ENCODE measurements around the gene ZXDC. TPM values are rescaled to one million over a fixed set of nuclear protein-coding genes. Genes with fewer than 3 reads are reported as not detected.

The ZXDC gene
- total and polyA plus RNA-seq, 9 of the 15 experiments (the other 6 are each of a cell fraction or from before 2014, with no cell fraction given): 0.59 to 13.4 (median 7.3) TPM

DNA sequence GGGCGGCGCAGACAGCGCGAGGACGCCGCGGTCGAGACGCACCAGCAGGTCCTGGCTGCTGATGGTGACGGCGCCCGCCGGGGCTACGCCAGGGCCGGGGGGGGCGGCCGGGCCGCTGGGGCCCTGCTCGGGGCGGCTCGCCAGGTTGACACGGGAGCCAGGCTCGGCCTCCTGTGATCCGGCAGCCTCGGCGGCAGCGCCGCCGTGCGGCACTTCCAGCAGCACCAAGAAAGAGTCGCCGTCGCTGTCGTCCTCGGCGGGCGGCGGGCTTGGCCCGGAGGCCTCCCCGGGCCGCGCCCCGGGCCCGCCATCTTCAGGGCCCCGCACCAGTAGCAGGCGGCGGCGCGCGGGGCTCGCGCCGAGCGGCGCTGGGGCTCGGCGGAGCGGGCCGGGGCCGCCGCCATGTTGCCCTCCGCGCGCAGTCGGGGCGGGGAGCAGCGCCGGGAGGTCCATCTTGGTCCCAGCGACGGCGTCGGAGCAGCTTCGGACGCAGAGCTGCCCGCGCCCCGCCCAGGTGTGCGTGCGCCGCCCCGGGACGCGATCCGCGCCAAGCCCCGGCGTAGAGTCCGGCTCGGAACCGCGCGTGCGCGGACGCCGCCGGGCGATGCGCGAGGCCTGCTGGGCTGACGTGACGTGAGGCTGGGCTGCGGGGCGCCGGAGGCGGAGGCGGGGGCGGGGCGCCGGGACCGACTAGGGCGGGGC lies at the start of gene ZXDC (continued):
- TF ChIP-seq RFX7 (CRISPR knock-in tag; IDR thresholded peaks at IDR 0.05) (no peak), CHD1 (IDR thresholded peaks at IDR 0.05; ENCODE audit: low read length) (peak; percentile 91), NR1H2 (CRISPR knock-in tag; IDR thresholded peaks at IDR 0.05) (no peak), CXXC5 (CRISPR knock-in tag; IDR thresholded peaks at IDR 0.05) (peak; percentile 68), ZBED1 (IDR thresholded peaks at IDR 0.05) (no peak), ZC3H4 (CRISPR knock-in tag; IDR thresholded peaks at IDR 0.05; ENCODE audit: borderline replicate concordance) (no peak), CREB1 (IDR thresholded peaks at IDR 0.05) (peak; percentile 25; the same call in 1 of the 2 replicates), CREB1 (CRISPR knock-in tag; IDR thresholded peaks at IDR 0.05) (no peak; the same call in 1 of the 2 replicates), CHD2 (IDR thresholded peaks at IDR 0.05; ENCODE audit: low read depth, low read length) (no peak), MYC (IDR thresholded peaks at IDR 0.05; ENCODE audit: low read depth, low read length) (peak; percentile 11; the same call in 1 of the 2 replicates), MYC (CRISPR knock-in tag; IDR thresholded peaks at IDR 0.05; ENCODE audit: borderline replicate concordance, low read depth) (no peak), FOXP1 (CRISPR knock-in tag; IDR thresholded peaks at IDR 0.05) (no peak)
- TF ChIP-seq, protein P1, sequence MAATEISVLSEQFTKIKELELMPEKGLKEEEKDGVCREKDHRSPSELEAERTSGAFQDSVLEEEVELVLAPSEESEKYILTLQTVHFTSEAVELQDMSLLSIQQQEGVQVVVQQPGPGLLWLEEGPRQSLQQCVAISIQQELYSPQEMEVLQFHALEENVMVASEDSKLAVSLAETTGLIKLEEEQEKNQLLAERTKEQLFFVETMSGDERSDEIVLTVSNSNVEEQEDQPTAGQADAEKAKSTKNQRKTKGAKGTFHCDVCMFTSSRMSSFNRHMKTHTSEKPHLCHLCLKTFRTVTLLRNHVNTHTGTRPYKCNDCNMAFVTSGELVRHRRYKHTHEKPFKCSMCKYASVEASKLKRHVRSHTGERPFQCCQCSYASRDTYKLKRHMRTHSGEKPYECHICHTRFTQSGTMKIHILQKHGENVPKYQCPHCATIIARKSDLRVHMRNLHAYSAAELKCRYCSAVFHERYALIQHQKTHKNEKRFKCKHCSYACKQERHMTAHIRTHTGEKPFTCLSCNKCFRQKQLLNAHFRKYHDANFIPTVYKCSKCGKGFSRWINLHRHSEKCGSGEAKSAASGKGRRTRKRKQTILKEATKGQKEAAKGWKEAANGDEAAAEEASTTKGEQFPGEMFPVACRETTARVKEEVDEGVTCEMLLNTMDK (IDR thresholded peaks at IDR 0.05; ENCODE audit: borderline replicate concordance, insufficient read depth, low read depth, low read length, poor library complexity, severe bottlenecking): peak; percentile 44
- TF ChIP-seq, protein P2, sequence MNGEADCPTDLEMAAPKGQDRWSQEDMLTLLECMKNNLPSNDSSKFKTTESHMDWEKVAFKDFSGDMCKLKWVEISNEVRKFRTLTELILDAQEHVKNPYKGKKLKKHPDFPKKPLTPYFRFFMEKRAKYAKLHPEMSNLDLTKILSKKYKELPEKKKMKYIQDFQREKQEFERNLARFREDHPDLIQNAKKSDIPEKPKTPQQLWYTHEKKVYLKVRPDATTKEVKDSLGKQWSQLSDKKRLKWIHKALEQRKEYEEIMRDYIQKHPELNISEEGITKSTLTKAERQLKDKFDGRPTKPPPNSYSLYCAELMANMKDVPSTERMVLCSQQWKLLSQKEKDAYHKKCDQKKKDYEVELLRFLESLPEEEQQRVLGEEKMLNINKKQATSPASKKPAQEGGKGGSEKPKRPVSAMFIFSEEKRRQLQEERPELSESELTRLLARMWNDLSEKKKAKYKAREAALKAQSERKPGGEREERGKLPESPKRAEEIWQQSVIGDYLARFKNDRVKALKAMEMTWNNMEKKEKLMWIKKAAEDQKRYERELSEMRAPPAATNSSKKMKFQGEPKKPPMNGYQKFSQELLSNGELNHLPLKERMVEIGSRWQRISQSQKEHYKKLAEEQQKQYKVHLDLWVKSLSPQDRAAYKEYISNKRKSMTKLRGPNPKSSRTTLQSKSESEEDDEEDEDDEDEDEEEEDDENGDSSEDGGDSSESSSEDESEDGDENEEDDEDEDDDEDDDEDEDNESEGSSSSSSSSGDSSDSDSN (IDR thresholded peaks at IDR 0.05; ENCODE audit: borderline replicate concordance in 1 of 2, low read depth in 2 of 2, low read length in 2 of 2): peak; percentile 38 to 88; a peak in 2 of 4 replicates
- TF ChIP-seq, protein P3, sequence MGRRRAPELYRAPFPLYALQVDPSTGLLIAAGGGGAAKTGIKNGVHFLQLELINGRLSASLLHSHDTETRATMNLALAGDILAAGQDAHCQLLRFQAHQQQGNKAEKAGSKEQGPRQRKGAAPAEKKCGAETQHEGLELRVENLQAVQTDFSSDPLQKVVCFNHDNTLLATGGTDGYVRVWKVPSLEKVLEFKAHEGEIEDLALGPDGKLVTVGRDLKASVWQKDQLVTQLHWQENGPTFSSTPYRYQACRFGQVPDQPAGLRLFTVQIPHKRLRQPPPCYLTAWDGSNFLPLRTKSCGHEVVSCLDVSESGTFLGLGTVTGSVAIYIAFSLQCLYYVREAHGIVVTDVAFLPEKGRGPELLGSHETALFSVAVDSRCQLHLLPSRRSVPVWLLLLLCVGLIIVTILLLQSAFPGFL (CRISPR knock-in tag; IDR thresholded peaks at IDR 0.05): no peak
- TF ChIP-seq, protein P4, sequence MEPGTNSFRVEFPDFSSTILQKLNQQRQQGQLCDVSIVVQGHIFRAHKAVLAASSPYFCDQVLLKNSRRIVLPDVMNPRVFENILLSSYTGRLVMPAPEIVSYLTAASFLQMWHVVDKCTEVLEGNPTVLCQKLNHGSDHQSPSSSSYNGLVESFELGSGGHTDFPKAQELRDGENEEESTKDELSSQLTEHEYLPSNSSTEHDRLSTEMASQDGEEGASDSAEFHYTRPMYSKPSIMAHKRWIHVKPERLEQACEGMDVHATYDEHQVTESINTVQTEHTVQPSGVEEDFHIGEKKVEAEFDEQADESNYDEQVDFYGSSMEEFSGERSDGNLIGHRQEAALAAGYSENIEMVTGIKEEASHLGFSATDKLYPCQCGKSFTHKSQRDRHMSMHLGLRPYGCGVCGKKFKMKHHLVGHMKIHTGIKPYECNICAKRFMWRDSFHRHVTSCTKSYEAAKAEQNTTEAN (CRISPR knock-in tag; IDR thresholded peaks at IDR 0.05): no peak
